Keratinocyte (primary cell): Measurements from ENCODE around the gene EIF4E2. TPM values are rescaled to one million over a fixed set of nuclear protein-coding genes. Genes with fewer than 3 reads are reported as not detected.

Source experiments
- DNase-seq: peaks from one replicate; pipeline ENCODE4 v3.0.0-alpha.2; 2011; ENCODE audit warnings: low read depth, missing footprints, low spot score
- FAIRE-seq: peaks from 2 replicates; lab custom pipeline; 2011; peaks lifted over from hg19 to GRCh38; lab: Jason Lieb, UNC
- H2AFZ ChIP-seq: 2 replicates; pipeline ENCODE4 v1.6.0; 2012; ENCODE audit warnings: low read length, control low read depth, inconsistent platforms; ENCODE audit not compliant: control insufficient read depth
- H3K27ac ChIP-seq: 2 replicates; pipeline ENCODE4 v1.5.1; 2011; ENCODE audit warnings: low read length; ENCODE audit not compliant: control insufficient read depth, insufficient read depth
- H3K27me3 ChIP-seq: 3 replicates; pipeline ENCODE4 v1.6.0; 2011; ENCODE audit warnings: low read length; ENCODE audit not compliant: control insufficient read depth, insufficient read depth; ENCODE audit errors: extremely low read depth
- H3K36me3 ChIP-seq, 2 experiments: 2 replicates in 1 of 2; 3 replicates in 1 of 2; pipeline ENCODE4 v1.5.1; 2011; ENCODE audit warnings: low read length in 2 of 2, mild to moderate bottlenecking in 1 of 2; ENCODE audit not compliant: control insufficient read depth in 2 of 2, insufficient read depth in 2 of 2; ENCODE audit errors: extremely low read depth in 1 of 2
- H3K4me1 ChIP-seq: 3 replicates; pipeline ENCODE4 v1.5.1; 2011; ENCODE audit warnings: low read length; ENCODE audit not compliant: control insufficient read depth, insufficient read depth; ENCODE audit errors: extremely low read depth
- H3K4me2 ChIP-seq: 3 replicates; pipeline ENCODE4 v1.6.0; 2011; ENCODE audit warnings: low read depth, low read length; ENCODE audit not compliant: control insufficient read depth, insufficient read depth; ENCODE audit errors: extremely low read depth
- H3K4me3 ChIP-seq, 3 experiments: fragments of 200-600 bp in 1 of 3; sonication (generic) in 1 of 3; 2 replicates in 2 of 3; 3 replicates in 1 of 3; pipeline ENCODE4 v1.5.1; 2011 to 2016; ENCODE audit warnings: low read length in 3 of 3, mild to moderate bottlenecking in 3 of 3, control low read depth in 2 of 3, inconsistent platforms in 1 of 3, low read depth in 1 of 3, mixed read lengths in 1 of 3, mixed run types in 1 of 3, moderate library complexity in 1 of 3; ENCODE audit not compliant: control insufficient read depth in 2 of 3, insufficient read depth in 2 of 3; ENCODE audit errors: extremely low read depth in 1 of 3
- H3K79me2 ChIP-seq: 2 replicates; pipeline ENCODE4 v1.6.0; 2012; ENCODE audit warnings: low read length; ENCODE audit not compliant: control insufficient read depth, insufficient read depth
- H3K9ac ChIP-seq: 3 replicates; pipeline ENCODE4 v1.6.0; 2011; ENCODE audit warnings: low read length; ENCODE audit not compliant: control insufficient read depth, insufficient read depth; ENCODE audit errors: extremely low read depth
- H3K9me1 ChIP-seq: 3 replicates; pipeline ENCODE4 v1.6.0; 2011; ENCODE audit warnings: low read length; ENCODE audit not compliant: control insufficient read depth, insufficient read depth; ENCODE audit errors: extremely low read depth
- H3K9me3 ChIP-seq: 2 replicates; pipeline ENCODE4 v1.5.1; 2012; ENCODE audit warnings: low read depth, low read length; ENCODE audit not compliant: control insufficient read depth
- H4K20me1 ChIP-seq: 3 replicates; pipeline ENCODE4 v1.6.0; 2011; ENCODE audit warnings: low read length; ENCODE audit not compliant: control insufficient read depth, insufficient read depth; ENCODE audit errors: extremely low read depth
- EZH2 ChIP-seq: IDR thresholded peaks from one replicate; pipeline ENCODE4 v1.6.1; 2012; ENCODE audit warnings: inconsistent platforms, mild to moderate bottlenecking, low read length, moderate library complexity
- dilution Hi-C: fragments of 300-500 bp; cut with MboI; formaldehyde crosslinking; loops from one replicate; pipeline ENCODE4 v1.7.0; 2020; ENCODE audit warnings: low sequenced_read_pairs; ENCODE audit not compliant: extremely low pct_ligation_motif_present
- polyA plus RNA-seq, 5 experiments: library from polyadenylated mRNA; depleted of rRNA in 3 of 5; stranded (reverse) in 3 of 5; stranded (forward) in 1 of 5; unstranded in 1 of 5; fragments of >200 nt; gene quantifications; 1 replicate in 1 of 5; 2 replicates in 3 of 5; 3 replicates in 1 of 5; pipeline versions ENCODE4 v1.2.1 to v1.2.3, GENCODE V29; 2011 to 2012; ENCODE audit warnings: missing spikeins in 2 of 5, low read depth in 1 of 5, low replicate concordance in 1 of 5
- TF ChIP-seq, protein P1 (sequence below), 3 experiments: IDR thresholded peaks in 1 of 3; conservative IDR thresholded peaks in 1 of 3; optimal IDR thresholded peaks in 1 of 3; 2 replicates in 2 of 3; 3 replicates in 1 of 3; pipeline versions ENCODE3 to v1.5.1; 2011; ENCODE audit warnings: low read length in 3 of 3, mild to moderate bottlenecking in 3 of 3, moderate library complexity in 2 of 3, control low read depth in 1 of 3, inconsistent platforms in 1 of 3; ENCODE audit not compliant: insufficient read depth in 2 of 3; ENCODE audit errors: extremely low read depth in 1 of 3

EIF4E2 gene
- polyA plus RNA-seq, 1 donor (not counting 4 experiments of a cell fraction or from before 2014, with no cell fraction given), result 79.2 TPM

DNA sequence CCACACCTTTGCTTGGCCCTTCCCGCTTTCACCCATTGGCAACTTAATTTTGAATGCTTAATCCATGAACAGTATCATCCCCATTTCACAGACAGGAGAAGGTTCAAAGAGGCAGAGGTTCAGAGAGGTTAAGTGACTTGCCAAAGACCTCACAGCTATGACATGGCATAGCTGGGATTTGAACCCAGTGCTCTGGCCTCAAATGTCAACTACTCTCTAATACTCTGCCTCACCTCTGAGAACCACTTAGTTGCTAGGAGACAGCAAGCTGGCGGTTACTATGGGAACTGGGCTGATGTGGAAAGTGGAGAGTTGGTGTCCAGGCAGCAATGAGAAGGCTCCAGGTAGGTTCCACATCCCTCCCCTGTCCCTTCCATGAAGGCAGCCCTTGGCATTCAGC lies 46.1 kb upstream of the EIF4E2 start:
- no peaks in the 10 kb centered on the region for H3K79me2 ChIP-seq
- no peaks in the 10 kb centered on the region for H3K9me3 ChIP-seq
- TF ChIP-seq, protein P1, sequence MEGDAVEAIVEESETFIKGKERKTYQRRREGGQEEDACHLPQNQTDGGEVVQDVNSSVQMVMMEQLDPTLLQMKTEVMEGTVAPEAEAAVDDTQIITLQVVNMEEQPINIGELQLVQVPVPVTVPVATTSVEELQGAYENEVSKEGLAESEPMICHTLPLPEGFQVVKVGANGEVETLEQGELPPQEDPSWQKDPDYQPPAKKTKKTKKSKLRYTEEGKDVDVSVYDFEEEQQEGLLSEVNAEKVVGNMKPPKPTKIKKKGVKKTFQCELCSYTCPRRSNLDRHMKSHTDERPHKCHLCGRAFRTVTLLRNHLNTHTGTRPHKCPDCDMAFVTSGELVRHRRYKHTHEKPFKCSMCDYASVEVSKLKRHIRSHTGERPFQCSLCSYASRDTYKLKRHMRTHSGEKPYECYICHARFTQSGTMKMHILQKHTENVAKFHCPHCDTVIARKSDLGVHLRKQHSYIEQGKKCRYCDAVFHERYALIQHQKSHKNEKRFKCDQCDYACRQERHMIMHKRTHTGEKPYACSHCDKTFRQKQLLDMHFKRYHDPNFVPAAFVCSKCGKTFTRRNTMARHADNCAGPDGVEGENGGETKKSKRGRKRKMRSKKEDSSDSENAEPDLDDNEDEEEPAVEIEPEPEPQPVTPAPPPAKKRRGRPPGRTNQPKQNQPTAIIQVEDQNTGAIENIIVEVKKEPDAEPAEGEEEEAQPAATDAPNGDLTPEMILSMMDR (optimal IDR thresholded peaks at IDR 0.05 in 1 of 3, IDR thresholded peaks at IDR 0.05 in 1 of 3, conservative IDR thresholded peaks at IDR 0.05 in 1 of 3; ENCODE audit: extremely low read depth in 1 of 3, insufficient read depth in 2 of 3, low read length in 3 of 3), result no peak
- no peak for TF ChIP-seq EZH2
- no peaks in the 10 kb centered on the region for H3K4me1 ChIP-seq
- DNase-seq, result no peak
- dilution Hi-C loops, result no loop called here
- peaks cover 46% of the 10 kb centered on the region for H3K27me3 ChIP-seq
- FAIRE-seq, result no peak
- no peak overlapping the region for H3K4me3 ChIP-seq
- H4K20me1 ChIP-seq, result no peaks in the 10 kb centered on the region
- no peaks in the 10 kb centered on the region for H3K36me3 ChIP-seq
- no peaks in the 10 kb centered on the region for H3K9me1 ChIP-seq
- H3K4me2 ChIP-seq, result no peak overlapping the region
- no peak overlapping the region for H2AFZ ChIP-seq
- no peak overlapping the region for H3K9ac ChIP-seq
- H3K27ac ChIP-seq, result no peak overlapping the region

DNA sequence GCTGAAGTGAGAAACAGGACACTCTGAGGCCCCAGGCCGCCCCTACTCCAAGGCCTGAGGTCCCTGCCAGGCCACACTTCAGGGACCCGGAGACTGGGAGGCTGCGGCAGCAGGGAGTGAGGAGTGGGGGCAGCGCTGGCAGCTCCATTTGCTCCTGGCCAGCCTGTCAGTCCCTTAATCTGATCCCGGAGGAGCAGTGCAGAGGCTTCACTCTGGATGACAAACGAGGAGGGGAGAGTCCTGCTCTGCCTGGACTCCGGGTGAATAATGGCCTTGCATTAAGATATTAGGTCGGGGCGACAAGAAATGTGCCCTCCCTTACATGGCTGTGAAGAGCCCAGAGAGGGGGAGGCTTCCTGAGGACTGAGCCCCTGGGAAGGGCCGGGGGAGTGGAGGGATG lies 44.6 kb upstream of the EIF4E2 start:
- Histone ChIP-seq H2AFZ (no peak overlapping the region), H3K4me2 (no peak overlapping the region), H3K4me1 (no peaks in the 10 kb centered on the region), H3K27me3 (peaks cover 38% of the 10 kb centered on the region), H3K27ac (no peak overlapping the region), H3K36me3 (no peaks in the 10 kb centered on the region), H3K79me2 (no peaks in the 10 kb centered on the region), H4K20me1 (no peaks in the 10 kb centered on the region), H3K9me3 (no peaks in the 10 kb centered on the region), H3K9me1 (no peaks in the 10 kb centered on the region), H3K9ac (no peak overlapping the region), H3K4me3 (no peak overlapping the region)
- TF ChIP-seq, protein P1 (optimal IDR thresholded peaks at IDR 0.05 in 1 of 3, IDR thresholded peaks at IDR 0.05 in 1 of 3, conservative IDR thresholded peaks at IDR 0.05 in 1 of 3; ENCODE audit: extremely low read depth in 1 of 3, insufficient read depth in 2 of 3, low read length in 3 of 3), result no peak
- TF ChIP-seq EZH2, result no peak
- no peak for FAIRE-seq
- dilution Hi-C loops, result no loop called here
- no peak for DNase-seq
